Measurements from ENCODE around the gene ZDHHC14. TPM values are rescaled to one million over a fixed set of nuclear protein-coding genes. Genes with fewer than 3 reads are reported as not detected.
A peak's percentile ranks its signal among the peaks of the same experiment; 100 is the strongest.

Gene ZDHHC14
- polyA plus RNA-seq, 6 donors from 2014 or later: 1.7 to 10.5 (median 4.1) TPM

- H3K9me3 Mint-ChIP-seq: no peaks in the 10 kb centered on the region
- H3K27ac Mint-ChIP-seq: peak overlapping the region; percentile 16 to 88 (median 68)
- peaks cover 0 to 10% of the 10 kb centered on the region in 2 donors for H3K36me3 Mint-ChIP-seq
- DNase-seq: no peak
- peak; percentile 22 to 30 for ATAC-seq (ENCODE audit: low read depth in 2 of 2)
- no peaks in the 10 kb centered on the region for H3K27me3 Mint-ChIP-seq
- H3K4me1 Mint-ChIP-seq: peaks cover 45 to 81% (median 63%) of the 10 kb centered on the region in 3 donors
- peak overlapping the region in 7 of 8 donors; percentile 16 to 90 (median 77) for H3K4me3 Mint-ChIP-seq
Measured at GRCh38 chr6:157550114-157550989, 169.4 kb downstream of the ZDHHC14 start.

GRCh38 chr6:157551041-157551832, 170.2 kb downstream of the ZDHHC14 start:
- Mint-ChIP-seq H3K27ac (peak overlapping the region in 5 of 6 donors; percentile 47 to 85 (median 79)), H3K4me3 (peak overlapping the region in 1 of 8 donors; percentile 83), H3K27me3 (no peaks in the 10 kb centered on the region), H3K9me3 (no peaks in the 10 kb centered on the region), H3K4me1 (peaks cover 52 to 85% (median 66%) of the 10 kb centered on the region in 3 donors), H3K36me3 (peaks cover 0 to 1% of the 10 kb centered on the region in 2 donors)
- DNase-seq (no peak), ATAC-seq (ENCODE audit: low read depth in 2 of 2) (no peak)

DNA sequence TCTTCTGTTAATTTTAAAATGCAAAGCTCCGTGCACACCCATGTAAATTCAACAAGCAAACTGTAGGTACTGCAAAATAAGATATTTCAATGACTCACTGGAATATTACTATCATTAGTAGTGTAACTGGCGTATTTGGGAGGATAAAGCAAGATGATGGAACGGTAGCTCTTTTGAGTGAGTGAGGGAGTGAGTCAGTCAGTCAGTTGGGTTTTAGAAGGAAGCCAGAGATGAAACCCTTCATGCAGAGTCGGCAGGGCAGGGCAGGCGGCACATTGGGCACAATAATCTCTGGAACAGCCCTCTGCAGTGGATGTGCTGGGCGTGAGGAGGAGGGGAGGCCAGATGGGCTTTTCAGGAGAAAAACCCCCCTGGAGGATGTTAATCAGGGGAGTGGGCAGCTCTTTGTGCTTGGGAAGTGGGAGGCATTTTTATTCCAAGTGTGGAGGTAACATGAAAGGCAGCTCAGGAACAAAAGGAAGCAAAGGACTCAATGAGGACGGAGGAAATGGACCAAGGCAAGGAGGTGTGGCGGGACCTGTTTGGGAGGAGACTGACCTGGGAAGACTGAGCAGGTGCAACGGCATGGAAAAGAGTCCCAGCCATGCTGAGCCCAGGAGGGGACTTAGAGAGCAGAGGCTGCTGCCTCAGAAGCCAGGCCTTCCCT, 171.2 kb downstream of the ZDHHC14 start:
- DNase-seq (no peak), ATAC-seq (ENCODE audit: low read depth in 2 of 2) (no peak)
- peaks cover 62 to 87% (median 76%) of the 10 kb centered on the region in 3 donors for H3K4me1 Mint-ChIP-seq
- no peaks in the 10 kb centered on the region for H3K36me3 Mint-ChIP-seq
- H3K27me3 Mint-ChIP-seq: no peaks in the 10 kb centered on the region
- peak overlapping the region in 3 of 6 donors; percentile 17 to 66 (median 50) for H3K27ac Mint-ChIP-seq
- peak overlapping the region in 1 of 8 donors; percentile 69 for H3K4me3 Mint-ChIP-seq
- H3K9me3 Mint-ChIP-seq: no peaks in the 10 kb centered on the region

- ATAC-seq (ENCODE audit: low read depth in 2 of 2) (no peak), DNase-seq (no peak)
- H3K9me3 Mint-ChIP-seq: no peaks in the 10 kb centered on the region
- H3K27ac Mint-ChIP-seq: peak overlapping the region in 2 of 6 donors; percentile 1 to 10
- H3K4me1 Mint-ChIP-seq: peaks cover 68 to 93% (median 83%) of the 10 kb centered on the region in 3 donors
- peak overlapping the region in 1 of 8 donors; percentile 69 for H3K4me3 Mint-ChIP-seq
- no peaks in the 10 kb centered on the region for H3K27me3 Mint-ChIP-seq
- H3K36me3 Mint-ChIP-seq: no peaks in the 10 kb centered on the region
Measured at GRCh38 chr6:157552820-157553485, 172.0 kb downstream of the ZDHHC14 start.

- peaks cover 69 to 94% (median 84%) of the 10 kb centered on the region in 3 donors for H3K4me1 Mint-ChIP-seq
- no peaks in the 10 kb centered on the region for H3K36me3 Mint-ChIP-seq
- peak overlapping the region in 1 of 6 donors; percentile 84 for H3K27ac Mint-ChIP-seq
- ATAC-seq (ENCODE audit: low read depth in 2 of 2) (no peak), DNase-seq (no peak)
- H3K27me3 Mint-ChIP-seq: no peaks in the 10 kb centered on the region
- H3K4me3 Mint-ChIP-seq: no peak overlapping the region
- no peaks in the 10 kb centered on the region for H3K9me3 Mint-ChIP-seq
Measured at GRCh38 chr6:157554747-157555146, 173.8 kb downstream of the ZDHHC14 start.

- ATAC-seq (ENCODE audit: low read depth in 2 of 2): no peak
- no peak for DNase-seq
Measured at GRCh38 chr6:157555455-157556143, 174.6 kb downstream of the ZDHHC14 start.

GRCh38 chr6:157556144-157556645, 175.2 kb downstream of the ZDHHC14 start:
- Mint-ChIP-seq H3K9me3 (no peaks in the 10 kb centered on the region), H3K36me3 (no peaks in the 10 kb centered on the region), H3K27ac (peak overlapping the region in 5 of 6 donors; percentile 16 to 95 (median 89)), H3K27me3 (no peaks in the 10 kb centered on the region), H3K4me1 (peaks cover 69 to 94% (median 82%) of the 10 kb centered on the region in 3 donors), H3K4me3 (peak overlapping the region; percentile 55 to 89 (median 76))
- ATAC-seq (ENCODE audit: low read depth in 2 of 2): no peak
- no peak for DNase-seq

More at GRCh38 chr6:157555455-157556143, 174.6 kb downstream of the ZDHHC14 start:
- Mint-ChIP-seq H3K4me1 (peaks cover 67 to 94% (median 82%) of the 10 kb centered on the region in 3 donors), H3K9me3 (no peaks in the 10 kb centered on the region), H3K27ac (peak overlapping the region in 5 of 6 donors; percentile 16 to 95 (median 84)), H3K36me3 (no peaks in the 10 kb centered on the region), H3K4me3 (peak overlapping the region in 6 of 8 donors; percentile 34 to 79 (median 58)), H3K27me3 (no peaks in the 10 kb centered on the region)

- Mint-ChIP-seq H3K4me3 (peak overlapping the region; percentile 55 to 89 (median 76)), H3K27me3 (no peaks in the 10 kb centered on the region)
- ATAC-seq (ENCODE audit: low read depth in 2 of 2): peak; percentile 57 to 62
Measured at GRCh38 chr6:157556671-157557430, 175.9 kb downstream of the ZDHHC14 start.

GRCh38 chr6:157557559-157557958, 176.6 kb downstream of the ZDHHC14 start:
- Mint-ChIP-seq H3K36me3 (no peaks in the 10 kb centered on the region), H3K27ac (peak overlapping the region; percentile 34 to 95 (median 84)), H3K4me1 (peaks cover 71 to 94% (median 83%) of the 10 kb centered on the region in 3 donors), H3K4me3 (peak overlapping the region; percentile 11 to 89 (median 67)), H3K9me3 (no peaks in the 10 kb centered on the region), H3K27me3 (no peaks in the 10 kb centered on the region)
- DNase-seq (peak; percentile 44), ATAC-seq (ENCODE audit: low read depth in 2 of 2) (peak in 1 of 2 donors; percentile 27)

More at GRCh38 chr6:157556671-157557430, 175.9 kb downstream of the ZDHHC14 start:
- no peaks in the 10 kb centered on the region for H3K36me3 Mint-ChIP-seq
- DNase-seq: peak; percentile 29
- H3K4me1 Mint-ChIP-seq: peaks cover 71 to 94% (median 83%) of the 10 kb centered on the region in 3 donors
- H3K27ac Mint-ChIP-seq: peak overlapping the region; percentile 50 to 95 (median 87)
- H3K9me3 Mint-ChIP-seq: no peaks in the 10 kb centered on the region

- ATAC-seq (ENCODE audit: low read depth in 2 of 2) (no peak), DNase-seq (no peak)
- peaks cover 68 to 94% (median 80%) of the 10 kb centered on the region in 3 donors for H3K4me1 Mint-ChIP-seq
- no peaks in the 10 kb centered on the region for H3K27me3 Mint-ChIP-seq
- peak overlapping the region in 3 of 6 donors; percentile 33 to 94 (median 84) for H3K27ac Mint-ChIP-seq
- H3K9me3 Mint-ChIP-seq: no peaks in the 10 kb centered on the region
- no peaks in the 10 kb centered on the region for H3K36me3 Mint-ChIP-seq
- H3K4me3 Mint-ChIP-seq: peak overlapping the region in 7 of 8 donors; percentile 60 to 89 (median 74)
Measured at GRCh38 chr6:157558049-157558448, 177.1 kb downstream of the ZDHHC14 start.

DNA sequence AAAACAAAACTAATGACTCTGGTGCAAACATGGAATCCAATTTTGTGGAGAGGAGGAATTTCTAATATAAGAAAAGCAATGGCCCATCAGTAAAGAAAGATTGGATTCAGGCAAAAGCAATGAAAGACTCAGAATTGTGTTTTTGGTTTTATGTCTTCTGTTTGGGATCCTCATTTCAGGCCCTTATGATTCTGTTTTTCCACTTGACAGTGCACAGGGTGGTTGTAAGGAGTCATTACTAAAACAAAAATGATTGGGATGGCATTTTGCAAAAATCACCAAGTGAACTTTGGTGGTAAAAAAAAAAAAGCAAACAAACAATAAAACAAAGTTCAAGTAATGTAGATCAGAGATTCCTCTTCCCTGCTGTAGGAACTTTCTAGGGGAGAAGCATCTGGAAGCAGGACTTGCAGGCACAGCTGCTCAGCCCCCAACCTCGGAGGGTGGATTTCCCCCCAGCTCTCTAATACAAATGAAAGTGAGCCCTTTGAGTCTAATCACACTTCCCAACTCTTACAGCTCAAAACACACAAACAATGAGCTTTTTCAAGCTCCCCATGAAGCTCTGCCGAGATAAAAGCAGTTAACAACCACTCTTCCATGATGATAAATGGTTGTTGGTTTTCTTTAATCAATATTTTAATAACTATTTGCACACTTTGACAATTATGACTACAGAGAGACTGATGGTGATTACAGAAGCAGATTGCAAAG, 177.7 kb downstream of the ZDHHC14 start:
- peak overlapping the region in 7 of 8 donors; percentile 60 to 89 (median 74) for H3K4me3 Mint-ChIP-seq
- peaks cover 73 to 94% (median 86%) of the 10 kb centered on the region in 3 donors for H3K4me1 Mint-ChIP-seq
- ATAC-seq (ENCODE audit: low read depth in 2 of 2): no peak
- no peaks in the 10 kb centered on the region for H3K9me3 Mint-ChIP-seq
- no peaks in the 10 kb centered on the region for H3K36me3 Mint-ChIP-seq
- H3K27ac Mint-ChIP-seq: peak overlapping the region; percentile 45 to 94 (median 58)
- DNase-seq: no peak
- H3K27me3 Mint-ChIP-seq: no peaks in the 10 kb centered on the region
